ENCODE data around the gene SPINT2.

Gene SPINT2

DNA sequence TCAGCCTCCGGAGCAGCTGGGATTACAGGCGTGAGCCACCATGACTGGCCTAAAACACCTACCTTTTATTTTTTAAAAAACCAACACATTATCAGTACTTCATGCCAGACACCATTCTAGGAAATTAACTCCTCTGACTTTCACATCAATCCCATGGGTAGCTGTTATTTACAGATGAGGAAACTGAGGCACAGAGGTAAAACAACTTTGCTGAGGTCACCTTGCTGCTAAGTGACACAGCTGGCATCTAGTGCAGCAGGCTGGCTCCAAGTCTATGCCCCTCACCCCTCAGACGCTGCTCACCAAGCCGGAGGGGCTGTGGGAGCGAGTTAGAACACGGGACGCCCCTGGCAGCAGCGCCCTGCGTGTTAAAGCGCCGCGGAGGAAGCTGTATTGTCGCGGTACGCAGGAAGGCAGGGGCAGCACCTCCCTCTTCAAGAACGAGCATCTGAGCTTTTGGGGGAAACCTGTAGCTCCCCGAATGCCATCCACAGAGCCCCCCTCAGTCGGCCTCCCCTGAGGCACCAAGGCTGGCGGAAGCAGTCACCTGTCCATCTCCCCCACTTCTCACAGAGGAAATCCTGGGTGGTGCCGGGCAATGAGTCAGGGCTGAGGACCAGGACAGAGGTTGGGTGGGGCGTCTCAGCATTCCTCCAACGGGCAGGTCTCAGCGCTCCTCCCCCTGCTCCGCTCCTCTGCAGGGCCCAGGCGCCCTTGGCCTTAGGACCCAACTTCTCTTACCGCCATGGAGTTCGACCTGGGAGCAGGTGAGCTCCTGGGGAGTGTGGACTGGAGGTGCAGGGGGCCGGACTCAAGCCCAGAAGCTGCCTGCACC, 39.4 kb downstream of the SPINT2 start, which contains the start of gene C19orf33:
Gene C19orf33, plus strand, starts transcription at position 735 of the 835 bp plus-strand sequence. Its CDS starts 11 bp downstream, at position 746.
- POLR2A ChIA-PET = no interaction called here
- DNase-seq (ENCODE audit: extremely low spot score) = no peak
- TF ChIP-seq, protein P1, sequence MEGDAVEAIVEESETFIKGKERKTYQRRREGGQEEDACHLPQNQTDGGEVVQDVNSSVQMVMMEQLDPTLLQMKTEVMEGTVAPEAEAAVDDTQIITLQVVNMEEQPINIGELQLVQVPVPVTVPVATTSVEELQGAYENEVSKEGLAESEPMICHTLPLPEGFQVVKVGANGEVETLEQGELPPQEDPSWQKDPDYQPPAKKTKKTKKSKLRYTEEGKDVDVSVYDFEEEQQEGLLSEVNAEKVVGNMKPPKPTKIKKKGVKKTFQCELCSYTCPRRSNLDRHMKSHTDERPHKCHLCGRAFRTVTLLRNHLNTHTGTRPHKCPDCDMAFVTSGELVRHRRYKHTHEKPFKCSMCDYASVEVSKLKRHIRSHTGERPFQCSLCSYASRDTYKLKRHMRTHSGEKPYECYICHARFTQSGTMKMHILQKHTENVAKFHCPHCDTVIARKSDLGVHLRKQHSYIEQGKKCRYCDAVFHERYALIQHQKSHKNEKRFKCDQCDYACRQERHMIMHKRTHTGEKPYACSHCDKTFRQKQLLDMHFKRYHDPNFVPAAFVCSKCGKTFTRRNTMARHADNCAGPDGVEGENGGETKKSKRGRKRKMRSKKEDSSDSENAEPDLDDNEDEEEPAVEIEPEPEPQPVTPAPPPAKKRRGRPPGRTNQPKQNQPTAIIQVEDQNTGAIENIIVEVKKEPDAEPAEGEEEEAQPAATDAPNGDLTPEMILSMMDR (IDR thresholded peaks at IDR 0.05; ENCODE audit: control extremely low read depth, extremely low read depth, low read depth, missing control alignments) = no peak
- CTCF ChIA-PET = interaction anchor here (1.1 to 1.6 kb wide), 2 partner anchors 18 to 40 kb away, joined by 3 read pairs; no protein-coding TSS in a partner anchor

- TF ChIP-seq, protein P1 (IDR thresholded peaks at IDR 0.05; ENCODE audit: control extremely low read depth, extremely low read depth, low read depth, missing control alignments) = no peak
- CTCF ChIA-PET = interaction anchor here (1.1 to 1.6 kb wide), 2 partner anchors 17 to 41 kb away, joined by 3 read pairs; no protein-coding TSS in a partner anchor
- DNase-seq (ENCODE audit: extremely low spot score) = no peak
- POLR2A ChIA-PET = no interaction called here
Measured at GRCh38 chr19:38304352-38304865, 40.0 kb downstream of the SPINT2 start.

- ChIA-PET CTCF (interaction anchor here (1.1 to 1.6 kb wide), 2 partner anchors 16 to 41 kb away, joined by 3 read pairs; no protein-coding TSS in a partner anchor), POLR2A (no interaction called here)
- TF ChIP-seq, protein P1 (IDR thresholded peaks at IDR 0.05; ENCODE audit: control extremely low read depth, extremely low read depth, low read depth, missing control alignments) = no peak
- no peak for DNase-seq (ENCODE audit: extremely low spot score)
Measured at GRCh38 chr19:38304866-38305429, 40.6 kb downstream of the SPINT2 start.

GRCh38 chr19:38306236-38306635, 41.9 kb downstream of the SPINT2 start:
- ChIA-PET CTCF (no interaction called here), POLR2A (no interaction called here)
- TF ChIP-seq, protein P1 (IDR thresholded peaks at IDR 0.05; ENCODE audit: control extremely low read depth, extremely low read depth, low read depth, missing control alignments) = no peak
- DNase-seq (ENCODE audit: extremely low spot score) = no peak

- TF ChIP-seq, protein P1 (IDR thresholded peaks at IDR 0.05; ENCODE audit: control extremely low read depth, extremely low read depth, low read depth, missing control alignments) = no peak
- no peak for DNase-seq (ENCODE audit: extremely low spot score)
- ChIA-PET POLR2A (no interaction called here), CTCF (no interaction called here)
Measured at GRCh38 chr19:38307076-38307475, 42.7 kb downstream of the SPINT2 start.

DNA sequence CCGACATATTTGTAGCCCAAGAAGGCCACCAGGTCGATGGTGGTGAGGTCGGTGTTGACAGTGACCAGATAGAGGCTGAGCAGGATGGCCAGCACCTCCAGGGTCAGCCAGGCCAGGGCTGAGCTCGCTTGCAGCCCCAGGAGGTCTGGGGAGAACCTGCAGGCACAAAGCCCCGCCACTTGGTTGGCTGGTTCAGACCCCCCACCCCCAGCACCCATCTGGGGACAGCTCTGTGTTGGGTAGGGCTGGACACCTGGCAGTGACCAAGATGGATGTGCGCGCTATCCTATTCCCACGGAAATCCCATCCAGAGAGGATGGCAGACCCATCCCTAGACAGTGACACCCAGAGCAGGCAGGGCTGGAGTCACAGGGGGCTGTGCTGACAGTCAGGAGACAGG, 43.2 kb downstream of the SPINT2 start:
- TF ChIP-seq, protein P1 (IDR thresholded peaks at IDR 0.05; ENCODE audit: control extremely low read depth, extremely low read depth, low read depth, missing control alignments) = no peak
- ChIA-PET POLR2A (no interaction called here), CTCF (no interaction called here)
- no peak for DNase-seq (ENCODE audit: extremely low spot score)
